NCI-H1105 treated with DMSO at 0.1 percent for 48 hours (cell line): ENCODE data around the gene CAPN10.

Experiments
- DNase-seq: peaks from one replicate; lab custom pipeline; 2025; lab: John Stamatoyannopoulos, UW

Gene CAPN10

DNA sequence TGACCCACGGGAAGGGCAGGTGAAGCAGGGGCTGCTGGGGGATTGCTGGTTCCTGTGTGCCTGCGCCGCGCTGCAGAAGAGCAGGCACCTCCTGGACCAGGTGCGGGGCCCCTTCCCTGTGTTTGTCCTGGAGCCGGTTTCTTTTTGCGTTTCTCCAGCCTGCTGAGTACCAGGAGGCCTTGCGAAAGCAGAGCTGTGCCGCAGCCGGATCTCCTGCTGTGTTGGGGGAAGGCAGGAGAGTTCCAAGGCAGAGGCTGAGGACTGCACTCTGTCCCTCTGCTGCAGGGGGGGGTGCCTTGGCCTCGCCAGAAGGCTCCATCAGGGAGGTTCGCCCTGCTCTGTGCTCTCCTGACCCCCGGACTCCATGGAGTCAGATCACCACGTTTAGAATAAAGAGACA lies 2.8 kb downstream of the CAPN10 start:
- DNase-seq: no peak

GRCh38 chr2:240589850-240590525 lies 3.5 kb downstream of the CAPN10 start:
- DNase-seq: no peak

- no peak for DNase-seq
Observed at GRCh38 chr2:240590681-240591111, 4.2 kb downstream of the CAPN10 start.

DNA sequence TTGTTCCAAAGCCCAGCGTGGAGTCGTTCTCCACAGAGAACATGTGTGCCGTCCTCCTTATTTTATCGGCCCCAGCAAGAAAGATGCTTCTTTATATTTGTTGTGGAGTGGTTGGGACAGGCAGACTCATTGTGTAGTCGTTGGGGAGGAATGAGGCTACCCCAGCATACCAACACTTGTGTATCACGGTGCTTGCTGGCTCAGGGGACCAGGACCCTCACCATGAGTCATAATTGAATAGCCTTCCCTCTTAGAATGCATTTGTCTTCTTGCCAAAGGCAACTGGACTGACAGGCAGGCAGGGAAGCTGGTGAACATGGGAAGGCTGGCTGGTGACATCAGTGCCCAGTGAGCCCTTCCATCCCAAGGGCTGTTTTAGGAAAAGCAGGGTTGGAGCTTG lies 4.7 kb downstream of the CAPN10 start:
- DNase-seq: no peak

DNA sequence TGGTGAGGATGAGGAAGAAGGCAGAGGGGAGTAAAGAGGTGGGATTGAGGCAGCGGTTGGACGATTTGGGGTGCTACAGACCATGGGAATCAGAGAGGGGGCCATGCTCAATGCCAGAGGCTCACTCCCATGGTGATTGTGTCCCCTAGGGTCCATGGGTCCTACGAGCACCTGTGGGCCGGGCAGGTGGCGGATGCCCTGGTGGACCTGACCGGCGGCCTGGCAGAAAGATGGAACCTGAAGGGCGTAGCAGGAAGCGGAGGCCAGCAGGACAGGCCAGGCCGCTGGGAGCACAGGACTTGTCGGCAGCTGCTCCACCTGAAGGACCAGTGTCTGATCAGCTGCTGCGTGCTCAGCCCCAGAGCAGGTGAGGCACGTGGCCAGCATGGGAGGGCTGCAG lies 5.2 kb downstream of the CAPN10 start:
- DNase-seq: no peak

- DNase-seq: no peak
Observed at GRCh38 chr2:240593026-240593702, 6.6 kb downstream of the CAPN10 start.

DNA sequence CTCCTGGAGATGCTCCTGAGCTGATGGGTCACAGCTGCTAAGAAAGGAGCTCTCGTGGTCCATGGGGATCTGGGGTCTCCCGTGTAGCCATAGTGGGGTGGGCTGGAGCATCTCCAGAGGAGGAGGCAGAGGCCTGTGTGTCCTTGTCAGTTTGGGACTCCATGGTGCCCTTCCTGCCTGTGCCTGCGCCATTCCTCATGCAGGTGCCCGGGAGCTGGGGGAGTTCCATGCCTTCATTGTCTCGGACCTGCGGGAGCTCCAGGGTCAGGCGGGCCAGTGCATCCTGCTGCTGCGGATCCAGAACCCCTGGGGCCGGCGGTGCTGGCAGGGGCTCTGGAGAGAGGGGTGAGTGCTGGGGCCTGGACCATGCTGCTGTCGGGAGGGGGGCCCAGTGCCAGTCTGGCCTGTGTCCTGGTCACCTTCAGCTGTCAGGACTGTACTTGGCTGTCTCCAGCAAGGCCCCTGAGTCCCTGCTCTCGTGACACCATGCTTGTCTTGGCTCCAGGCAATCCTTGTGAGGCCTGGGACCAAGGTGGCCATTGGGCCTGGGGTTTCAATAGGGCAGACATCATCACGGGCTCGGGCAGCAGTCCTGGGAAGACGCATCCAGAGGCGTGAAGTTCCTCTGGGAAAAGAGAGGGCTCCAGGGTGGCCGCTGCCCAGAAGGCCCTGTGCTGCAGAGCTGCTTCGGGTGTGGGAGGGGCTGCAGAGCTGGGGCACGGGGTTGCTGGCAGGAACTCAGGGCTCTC lies 7.3 kb downstream of the CAPN10 start:
- DNase-seq: no peak

- DNase-seq: no peak
Observed at GRCh38 chr2:240594511-240595380, 8.2 kb downstream of the CAPN10 start.

DNA sequence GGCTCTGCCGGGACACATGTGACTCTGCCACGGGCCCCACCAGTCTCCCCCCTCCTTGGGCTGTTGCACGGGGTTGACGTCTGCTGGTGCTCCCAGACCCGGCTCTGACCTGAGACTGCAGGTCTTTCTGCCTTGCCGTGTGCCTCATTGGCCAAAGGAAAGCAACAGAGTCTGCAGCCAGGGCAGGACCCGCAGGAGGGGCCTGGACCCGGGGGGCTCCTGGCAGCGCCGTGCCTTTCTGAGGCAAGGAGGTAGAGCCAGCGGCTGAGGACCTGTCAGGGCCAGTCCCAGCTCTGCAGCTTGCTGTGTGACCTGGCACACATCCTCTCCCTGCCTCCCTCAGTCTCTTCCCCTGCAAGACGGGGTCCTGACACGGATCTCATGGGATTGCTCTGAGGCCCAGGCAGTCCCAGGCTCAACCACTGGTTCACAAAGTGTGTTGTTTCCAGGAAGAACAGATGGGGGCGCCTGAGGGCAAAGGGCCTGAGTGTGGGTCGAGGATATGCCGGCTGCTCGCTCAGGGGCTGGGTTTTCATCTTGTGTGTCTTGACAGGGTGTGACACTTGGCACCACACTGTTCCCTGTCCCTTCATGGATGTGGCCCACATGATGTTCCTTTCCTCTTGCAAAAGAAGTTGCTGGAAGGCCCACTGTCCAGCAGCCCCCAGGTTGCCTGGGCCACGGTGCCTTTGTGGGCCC lies 9.0 kb downstream of the CAPN10 start:
- no peak for DNase-seq

DNA sequence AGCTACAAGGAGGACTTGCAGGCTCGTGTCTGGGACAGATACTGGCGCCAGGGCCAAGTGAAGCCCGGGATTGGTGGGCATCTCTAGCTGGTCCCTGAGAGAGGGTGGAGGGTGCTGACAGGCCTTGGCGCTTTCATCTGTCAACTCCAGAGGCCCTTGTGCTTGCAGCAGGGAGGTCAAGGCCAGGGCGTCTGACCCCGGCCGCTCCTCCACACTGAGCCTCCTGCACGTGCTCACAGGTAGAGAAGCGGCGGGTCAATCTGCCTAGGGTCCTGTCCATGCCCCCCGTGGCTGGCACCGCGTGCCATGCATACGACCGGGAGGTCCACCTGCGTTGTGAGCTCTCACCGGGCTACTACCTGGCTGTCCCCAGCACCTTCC lies 9.5 kb downstream of the CAPN10 start:
- DNase-seq: no peak

- no peak for DNase-seq
Observed at GRCh38 chr2:240596491-240596931, 10.0 kb downstream of the CAPN10 start.

- DNase-seq: no peak
Observed at GRCh38 chr2:240597054-240597418, 10.5 kb downstream of the CAPN10 start.

GRCh38 chr2:240597419-240598181 lies 11.1 kb downstream of the CAPN10 start:
- no peak for DNase-seq

DNA sequence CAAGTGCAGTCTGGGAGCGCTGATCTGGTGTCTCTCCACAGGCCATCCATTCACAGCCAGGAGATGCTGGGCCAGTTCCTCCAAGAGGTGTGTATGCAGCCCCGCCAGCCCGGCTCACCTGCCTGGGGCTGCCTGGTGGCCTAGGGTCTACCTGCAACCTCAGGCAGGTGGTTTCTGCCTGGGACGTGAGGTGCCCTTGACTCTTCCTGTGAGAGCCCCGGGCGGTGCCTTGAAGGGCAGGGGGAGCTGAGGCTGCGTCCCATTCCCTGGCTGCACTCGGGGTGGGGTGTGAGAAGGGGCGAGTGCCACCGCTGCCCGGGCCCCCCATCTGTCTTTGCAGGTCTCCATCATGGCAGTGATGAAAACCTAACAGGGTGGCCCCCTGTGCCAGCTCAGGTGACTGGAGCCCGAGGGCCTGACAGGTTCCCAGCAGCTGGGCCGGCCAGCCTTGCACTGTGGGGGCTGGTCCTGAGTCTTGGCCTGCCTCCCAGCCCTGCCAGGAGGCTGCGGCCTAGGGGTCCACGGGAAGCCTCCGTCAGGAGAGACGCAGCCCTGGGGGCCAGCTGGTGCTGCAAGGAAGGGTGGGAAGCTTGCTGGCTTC lies 11.9 kb downstream of the CAPN10 start:
- no peak for DNase-seq

DNA sequence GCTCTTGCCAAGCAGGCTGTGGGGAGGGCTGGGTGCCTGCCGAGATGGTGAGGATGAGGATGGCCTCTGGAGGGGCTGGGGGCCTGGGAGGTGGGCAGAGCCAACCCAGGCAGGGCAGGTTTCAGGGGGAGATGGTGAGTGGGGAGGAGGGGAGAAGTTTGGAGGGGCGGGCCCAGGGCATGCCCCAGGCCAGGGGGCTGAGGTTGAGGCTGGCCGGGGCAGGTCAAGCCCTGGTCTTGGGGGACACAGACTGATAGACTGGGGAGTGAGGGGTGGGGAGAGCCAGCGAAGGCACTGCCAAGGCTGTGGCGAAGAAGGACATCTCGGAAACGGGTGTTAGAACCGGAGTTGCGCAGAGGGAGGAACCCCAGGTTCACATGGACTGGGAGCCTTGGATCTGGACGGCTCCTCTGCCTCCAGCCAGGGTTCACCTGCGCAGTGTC lies 12.6 kb downstream of the CAPN10 start:
- no peak for DNase-seq

DNA sequence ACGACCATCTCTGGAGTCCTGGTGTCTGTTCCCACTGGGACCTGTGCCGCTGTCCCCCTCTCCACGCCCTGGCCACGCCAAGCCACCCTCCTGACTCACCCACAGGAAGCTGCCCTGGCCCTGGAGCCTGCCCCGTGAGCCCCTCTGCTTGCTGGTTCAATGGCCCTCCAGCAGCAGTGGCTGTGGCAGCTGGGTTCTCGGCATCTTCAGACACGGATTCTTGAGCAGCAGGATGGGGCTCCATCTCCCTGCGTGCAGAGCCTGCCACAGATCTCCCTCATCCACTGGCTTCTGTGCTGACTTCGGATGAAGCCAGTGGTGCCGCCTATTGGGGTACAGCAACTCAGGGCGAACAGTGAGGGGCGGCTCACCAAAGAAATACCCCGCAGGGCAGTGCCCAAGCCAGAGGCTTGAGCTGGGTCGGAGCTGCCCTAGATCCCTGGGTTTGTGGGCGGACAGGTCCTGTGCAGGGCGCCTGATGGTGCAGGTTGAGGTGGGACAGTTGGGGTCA lies 14.0 kb downstream of the CAPN10 start:
- DNase-seq: no peak

DNA sequence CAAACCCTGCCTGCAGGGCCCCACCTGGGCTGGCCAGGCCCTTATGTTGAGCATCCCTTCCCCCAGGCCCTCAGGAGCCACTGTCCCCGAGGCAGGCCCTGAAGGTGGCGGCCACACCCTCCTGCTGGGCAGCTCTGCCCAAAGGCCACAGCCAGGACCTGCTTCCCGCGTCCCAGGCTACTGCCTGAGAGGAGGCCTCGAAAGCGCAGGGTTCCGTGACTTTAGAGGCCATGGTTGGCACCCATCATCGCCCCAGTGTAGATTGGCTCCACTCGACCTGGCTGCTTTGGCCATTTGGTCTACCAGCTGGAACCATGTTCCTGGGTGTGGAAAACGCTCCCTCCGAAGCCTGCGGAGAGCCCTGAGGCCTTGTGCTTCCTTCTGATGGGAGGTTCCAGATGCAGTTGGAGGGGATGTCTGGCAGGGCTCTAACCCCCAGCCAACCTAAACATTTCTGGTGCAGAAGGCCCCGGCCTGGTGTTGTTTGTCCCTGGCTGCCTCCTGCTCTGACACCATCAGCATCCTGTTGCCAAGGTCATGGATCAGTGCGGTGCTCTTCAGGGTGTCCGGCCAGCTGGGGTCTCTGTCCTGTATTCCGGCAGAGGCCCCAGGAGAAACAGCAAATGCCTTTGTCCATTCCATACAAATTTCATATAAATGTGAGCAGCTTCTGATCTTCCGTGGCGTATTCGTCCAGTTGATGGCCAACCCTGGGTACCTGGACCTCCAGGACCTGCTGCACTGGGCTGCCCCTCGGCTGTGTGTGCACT lies 14.7 kb downstream of the CAPN10 start:
- no peak for DNase-seq

GRCh38 chr2:240601831-240602160 lies 15.3 kb downstream of the CAPN10 start:
- DNase-seq: no peak

DNA sequence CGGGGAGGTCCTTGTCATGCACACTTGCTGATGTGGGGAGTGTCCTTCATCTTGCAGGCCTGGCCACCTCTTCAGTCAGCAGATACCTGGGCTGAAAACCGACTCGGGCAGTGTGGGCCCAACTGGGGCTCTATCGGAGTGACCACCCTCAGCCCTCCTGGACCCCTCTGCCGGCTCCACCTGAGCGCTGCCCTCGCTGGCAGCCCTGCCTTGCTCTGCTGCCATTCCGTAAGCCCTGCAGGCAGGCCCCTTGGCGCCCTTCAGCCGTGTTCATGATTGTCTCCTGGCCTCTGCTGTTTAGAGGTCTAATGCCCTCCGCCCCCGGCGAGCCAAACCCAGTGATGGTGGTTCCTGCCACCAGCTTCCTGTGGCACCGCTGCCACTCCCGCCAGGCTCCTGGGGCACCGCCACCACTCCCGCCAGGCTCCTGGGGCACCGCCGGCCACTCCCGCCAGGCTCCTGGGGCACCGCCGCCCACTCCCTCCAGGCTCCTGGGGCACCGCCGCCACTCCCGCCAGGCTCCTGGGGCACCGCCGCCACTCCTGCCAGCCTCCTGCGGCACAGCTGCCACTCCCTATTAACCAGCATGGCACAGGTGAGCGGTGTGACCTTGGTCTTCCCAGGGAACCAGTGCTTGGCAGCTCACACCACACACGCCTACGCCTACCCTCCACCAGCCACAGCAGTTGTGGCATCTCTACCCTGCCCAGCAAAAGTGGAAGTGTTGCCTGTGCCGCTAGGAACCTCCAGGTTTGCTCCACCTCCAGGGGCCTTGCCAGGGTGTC lies 15.9 kb downstream of the CAPN10 start:
- no peak for DNase-seq
